Cerebellar cortex (tissue), 1 donor: ENCODE measurements around the gene CP.
"Not testable (repeated sequence)": the region's sequence is repeated elsewhere in the genome, so short reads cannot be mapped to it uniquely, and the experiment has no call there.

Experiments used
- DNase-seq: peaks from one replicate; pipeline ENCODE4 v3.0.0-alpha.2; 2015; ENCODE audit warnings: low spot score

The CP gene

GRCh38 chr3:149221783-149222517 is at the start of gene CP:
Gene CP (minus strand): TSS chr3:149221829. CDS start chr3:149221792, 37 bp downstream.
- peak; percentile 60 for DNase-seq

DNA sequence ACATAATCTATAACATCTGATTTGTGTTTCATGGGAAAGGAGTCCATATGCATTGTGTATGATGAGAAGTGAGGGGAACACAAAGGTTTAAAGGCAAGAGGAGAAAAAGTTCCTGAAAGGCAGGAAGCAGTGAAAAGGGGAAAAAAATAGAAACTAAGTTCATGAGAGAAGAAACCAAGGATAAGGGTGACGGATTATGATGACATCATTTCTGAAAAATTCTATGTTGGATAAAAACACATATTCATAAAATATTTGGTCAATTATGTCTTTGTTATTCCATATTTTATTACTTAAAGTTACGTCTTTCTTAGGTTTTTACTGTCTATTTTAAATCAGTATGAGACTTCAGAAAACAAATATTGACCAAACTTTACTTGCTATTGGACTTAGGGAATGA is 48.6 kb upstream of the CP start:
- no peak for DNase-seq

- no peak for DNase-seq
These were observed 48.1 kb upstream of the CP start for GRCh38 chr3:149269687-149270086.

DNA sequence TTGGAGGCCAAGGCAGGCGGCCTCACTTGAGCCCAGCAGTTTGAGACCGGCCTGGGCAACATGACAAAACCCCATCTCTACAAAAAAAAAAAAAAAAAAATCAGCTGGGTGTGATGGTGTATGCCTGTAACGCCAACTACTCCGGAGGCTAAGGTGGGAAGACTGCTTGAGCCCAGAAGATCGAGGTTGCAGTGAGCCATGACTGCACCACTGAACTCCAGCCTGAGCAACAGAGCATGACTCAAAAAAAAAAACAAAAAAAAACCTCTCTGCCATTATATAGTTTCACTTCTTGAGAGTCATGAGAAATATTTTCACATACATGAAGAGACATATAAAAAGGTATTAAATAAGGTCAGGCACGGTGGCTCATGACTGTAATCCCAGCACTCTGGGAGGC is 45.9 kb upstream of the CP start:
- DNase-seq: no peak

- DNase-seq: no peak
These were observed 45.1 kb upstream of the CP start for GRCh38 chr3:149266736-149267135.

GRCh38 chr3:149263856-149264255 is 42.2 kb upstream of the CP start:
- DNase-seq: no peak

- no peak for DNase-seq
These were observed 37.1 kb upstream of the CP start for GRCh38 chr3:149258714-149259113.

DNA sequence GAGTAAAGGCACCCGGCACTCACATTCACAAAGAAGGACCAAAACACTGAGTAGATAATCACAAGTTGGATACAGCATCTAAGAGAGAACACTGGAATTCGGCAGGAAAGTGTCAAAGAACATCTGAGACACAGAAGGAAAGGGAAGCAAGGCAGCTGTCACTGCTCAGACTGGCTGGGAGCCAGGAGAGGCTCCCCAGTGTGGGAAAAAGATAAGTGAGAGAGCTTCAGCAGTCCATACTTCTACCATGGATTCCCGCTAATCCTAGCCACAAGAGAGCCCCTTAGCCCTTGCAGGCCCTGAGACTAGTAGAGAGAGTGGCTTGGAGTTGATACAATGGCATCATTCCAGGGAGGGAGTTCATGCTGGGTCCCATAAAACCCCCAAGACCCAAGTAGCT is 36.7 kb upstream of the CP start:
- DNase-seq: no peak

DNA sequence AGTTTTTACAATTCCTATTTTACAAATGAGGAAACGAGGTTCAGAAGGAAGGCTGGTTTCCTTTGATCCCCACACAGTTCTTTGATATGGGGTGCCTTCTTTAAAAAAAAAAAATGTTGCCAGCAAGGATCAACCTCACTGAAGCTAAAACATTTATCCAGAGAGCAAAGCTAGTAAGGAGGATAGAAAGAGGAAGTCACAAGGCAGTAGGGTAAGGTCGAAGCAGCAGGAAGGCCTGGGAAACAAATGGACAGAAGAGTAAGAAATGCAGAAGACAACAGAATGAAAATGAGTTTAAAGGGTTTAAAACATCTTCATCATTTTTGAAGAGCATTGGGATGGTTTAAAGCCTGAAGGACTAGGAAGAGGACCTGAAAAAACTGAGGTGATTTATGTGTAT is 30.6 kb upstream of the CP start:
- no peak for DNase-seq

DNA sequence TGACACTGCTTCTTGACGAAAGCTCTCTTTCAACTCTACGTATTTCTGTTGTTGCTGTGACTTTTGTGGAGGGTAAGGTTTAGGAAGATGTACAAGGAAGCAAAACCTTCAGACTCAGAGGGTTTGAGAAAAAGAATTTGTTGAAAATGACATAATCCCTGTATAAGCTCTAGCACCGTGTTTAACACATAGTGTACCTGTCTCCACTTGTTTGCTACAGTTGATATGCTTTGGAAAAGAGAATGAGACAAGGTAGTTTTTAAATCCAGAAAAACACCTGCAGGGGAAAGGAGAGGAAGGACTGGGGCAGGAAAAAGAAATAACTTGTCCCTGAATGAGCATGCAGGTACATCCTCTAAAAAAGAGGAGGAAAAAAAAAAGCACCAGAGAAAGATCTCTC is 29.6 kb upstream of the CP start:
- DNase-seq: no peak

DNA sequence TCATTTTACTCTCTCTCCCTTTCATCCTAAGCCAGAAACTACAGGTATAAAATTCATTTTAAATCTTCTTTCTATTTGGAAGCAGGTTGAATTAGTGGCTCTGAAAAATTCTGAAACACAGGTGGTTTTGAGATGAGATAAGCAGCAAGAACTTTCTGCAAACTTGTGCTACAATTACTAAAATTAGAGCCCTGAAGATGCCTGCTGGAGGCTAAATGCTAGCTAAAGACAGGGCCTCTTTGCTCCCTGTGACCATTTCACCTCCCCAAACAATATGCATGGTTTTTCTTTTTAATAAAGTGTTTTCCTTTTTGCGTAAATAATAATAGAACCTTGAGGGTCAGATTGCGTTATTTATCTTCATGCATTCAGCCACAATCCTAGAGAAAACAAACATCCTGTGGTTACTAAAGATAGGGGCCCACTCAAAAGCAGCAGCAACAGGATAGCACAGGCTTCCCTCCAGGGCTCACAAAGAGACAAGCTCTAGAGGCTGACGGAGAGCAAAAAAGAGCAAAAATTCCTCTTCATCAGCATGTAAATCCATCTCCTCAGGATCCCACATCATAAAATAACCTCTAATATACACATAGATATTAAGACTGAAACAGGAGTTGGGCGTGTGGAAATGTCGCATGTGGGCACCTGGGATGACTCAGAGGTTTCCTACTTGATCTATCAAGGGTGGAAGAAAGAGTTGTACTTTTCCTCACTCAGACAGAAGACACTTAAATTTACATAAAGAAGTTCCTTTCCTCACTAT is 26.5 kb upstream of the CP start:
- DNase-seq: no peak

GRCh38 chr3:149247008-149247710 is 25.5 kb upstream of the CP start:
- DNase-seq: no peak

DNA sequence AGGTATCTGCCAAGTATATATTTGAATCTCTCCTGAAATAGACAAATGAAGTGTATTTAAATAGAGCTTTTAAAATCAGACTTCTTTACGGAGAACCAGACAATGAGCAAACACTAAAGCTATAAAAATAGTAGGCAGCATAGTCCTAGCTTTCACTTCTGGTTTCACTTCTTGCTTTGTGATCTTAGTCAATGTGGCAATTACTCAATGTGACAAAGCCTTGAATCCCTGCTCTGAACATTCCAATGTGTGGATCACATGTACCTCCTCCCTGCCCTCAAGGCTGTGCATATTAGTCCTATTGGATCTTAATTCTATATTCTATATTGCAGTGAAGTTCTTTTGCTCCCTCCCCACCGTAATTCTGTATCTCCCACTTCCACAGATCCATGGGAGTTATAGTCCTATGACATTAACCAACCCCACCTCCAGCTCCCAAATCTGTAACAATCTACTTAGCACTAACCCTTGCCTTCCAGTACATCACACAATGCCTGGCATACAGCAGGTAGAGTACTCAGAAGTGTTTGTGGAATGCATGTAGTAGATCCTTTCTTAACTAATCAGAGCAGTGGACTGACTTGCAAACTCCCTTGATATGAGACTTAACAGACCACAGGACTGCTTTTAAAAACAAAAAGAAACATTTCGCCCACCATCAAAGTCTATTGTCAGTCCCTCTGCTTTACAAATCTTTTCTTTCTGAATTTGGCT is 24.3 kb upstream of the CP start:
- DNase-seq: peak; percentile 38

GRCh38 chr3:149243540-149243939 is 21.9 kb upstream of the CP start:
- DNase-seq: no peak

DNA sequence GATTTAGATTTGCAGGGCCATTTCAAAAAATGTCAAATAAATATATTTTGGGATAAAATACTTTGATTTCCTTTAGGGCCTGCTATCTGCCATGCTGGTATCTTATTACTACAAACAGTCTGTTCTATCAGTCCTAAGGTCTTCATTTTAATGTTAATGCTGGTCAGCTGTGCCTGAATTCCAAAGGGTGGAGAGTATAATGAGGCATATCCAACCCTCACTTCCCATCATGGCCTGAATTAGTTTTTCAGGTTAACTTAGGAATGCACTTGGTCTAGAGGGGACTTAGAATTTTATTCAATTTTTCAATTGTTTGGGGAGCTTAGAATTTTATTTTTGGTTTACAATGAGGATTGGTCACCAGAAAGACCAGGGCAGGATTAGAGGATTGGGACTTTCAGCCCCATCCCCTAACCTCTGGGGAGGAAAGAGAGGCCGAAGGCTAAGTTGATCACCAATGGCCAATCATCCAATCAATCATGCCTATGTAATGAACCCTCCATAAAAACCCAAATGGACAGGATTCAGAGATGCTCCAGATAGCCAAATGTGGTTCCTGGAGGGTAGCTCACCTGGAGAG is 17.8 kb upstream of the CP start:
- DNase-seq: no peak

DNA sequence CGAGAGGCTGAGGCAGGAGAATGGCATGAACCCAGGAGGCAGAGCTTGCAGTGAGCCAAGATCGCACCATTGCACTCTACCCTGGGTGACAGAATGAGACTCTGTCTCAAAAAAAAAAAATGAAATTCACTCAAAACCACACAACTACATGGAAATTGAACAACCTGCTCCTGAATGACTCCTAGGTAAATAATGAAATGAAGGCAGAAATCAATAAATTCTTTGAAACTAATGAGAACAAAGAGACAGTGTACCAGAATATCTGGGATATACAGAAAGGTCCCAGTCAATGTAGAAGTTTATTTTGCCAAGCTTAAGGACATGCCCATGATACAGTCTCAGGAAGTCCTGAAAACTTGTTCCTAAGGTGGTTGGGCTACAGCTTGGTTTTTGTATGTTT is 16.6 kb upstream of the CP start:
- DNase-seq: not testable (repeated sequence)

DNA sequence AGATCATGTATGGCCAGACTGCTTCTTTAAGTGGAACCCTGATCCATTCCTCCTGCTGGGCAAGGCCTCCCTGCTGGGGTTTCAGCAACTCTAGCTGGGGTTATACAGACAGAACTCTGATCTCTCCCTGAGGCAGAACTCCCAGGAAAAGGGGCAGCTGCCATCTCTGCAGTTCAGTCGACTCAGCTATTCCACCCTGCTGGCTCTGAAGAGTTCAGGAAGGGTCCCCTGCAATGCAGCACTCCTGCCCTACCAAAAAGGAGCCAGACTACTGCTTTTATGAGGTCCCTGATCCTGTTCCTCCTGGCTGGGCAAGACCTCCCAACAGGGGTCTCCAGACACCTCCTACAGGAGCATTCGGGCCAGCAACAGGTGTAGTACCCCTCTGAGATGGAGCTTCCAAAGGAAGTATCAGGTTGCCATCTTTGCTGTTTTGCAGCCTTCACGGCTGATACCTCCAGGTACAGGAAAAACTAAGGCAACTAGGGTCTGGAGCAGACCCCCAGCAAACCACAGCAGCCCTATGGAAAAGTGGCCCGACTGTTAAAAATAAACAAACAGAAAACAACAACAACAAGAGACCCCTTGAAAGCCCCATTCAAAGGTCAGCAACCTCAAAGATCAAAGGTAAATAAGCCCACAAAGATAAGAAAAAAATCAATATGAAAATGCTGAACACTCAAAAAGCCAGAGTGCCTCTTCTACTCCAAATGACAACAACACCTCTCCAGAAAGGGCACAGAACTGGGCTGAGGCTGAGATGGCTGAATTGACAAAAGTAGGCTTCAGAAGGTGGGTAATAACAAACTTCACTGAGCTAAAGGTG is 14.2 kb upstream of the CP start:
- DNase-seq: no peak

GRCh38 chr3:149234671-149235245 is 13.1 kb upstream of the CP start:
- no peak for DNase-seq

- no peak for DNase-seq
These were observed 11.7 kb upstream of the CP start for GRCh38 chr3:149233323-149233722.

GRCh38 chr3:149231871-149232270 is 10.2 kb upstream of the CP start:
- DNase-seq: no peak
